ENCODE measurements around the gene SALL1. TPM values are rescaled to one million over a fixed set of nuclear protein-coding genes. Genes with fewer than 3 reads are reported as not detected.

The SALL1 gene
- total RNA-seq, 1 experiment from 2014 or later, result not detected

DNA sequence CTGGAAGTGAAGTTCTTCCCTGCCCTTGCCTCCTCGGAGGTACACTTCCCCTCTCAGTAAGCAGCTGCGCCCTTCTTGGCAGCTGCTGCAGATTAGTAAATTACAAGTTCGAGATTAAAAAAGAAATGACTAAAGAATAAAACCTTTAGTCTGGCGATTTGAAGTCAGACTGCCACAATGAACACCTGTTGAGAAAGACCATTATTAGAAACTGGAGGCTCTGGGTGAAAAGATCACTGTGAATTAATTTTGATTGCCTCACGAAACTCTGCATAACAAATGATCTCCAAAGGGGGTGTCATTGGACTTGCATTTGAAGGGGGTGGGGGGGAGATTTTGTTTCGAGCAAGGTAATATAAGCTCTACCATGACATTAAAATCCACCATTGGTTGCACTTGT, 39.3 kb downstream of the SALL1 start:
- BruUV-seq (replicated peaks), result no TSS peak
- POLR2A ChIA-PET (ENCODE audit: unreplicated experiment), result no interaction called here

DNA sequence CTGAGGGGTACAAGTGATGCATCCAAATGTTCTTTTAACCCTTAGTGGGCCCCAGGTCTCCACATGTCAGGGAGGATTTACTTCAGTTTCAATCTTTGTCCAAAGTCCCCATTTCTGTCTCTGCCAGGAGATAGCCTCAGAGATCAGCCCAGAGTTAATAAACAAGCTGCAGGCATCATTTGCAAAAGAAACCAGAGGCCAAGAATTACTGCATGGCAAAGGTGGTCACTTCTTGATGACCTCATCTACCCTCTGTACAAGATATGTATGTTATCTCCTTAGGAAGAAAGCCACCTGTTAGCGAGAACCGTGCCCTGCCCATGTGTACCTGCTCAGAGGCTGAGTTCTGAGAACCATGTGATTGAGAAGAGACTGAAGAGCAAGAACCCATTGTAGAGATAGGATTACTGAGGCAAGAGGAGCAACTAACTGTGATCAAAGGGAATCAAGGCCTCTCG, 40.3 kb downstream of the SALL1 start:
- Histone ChIP-seq H3K27ac (ENCODE audit: low read length) (no peak overlapping the region), H3F3A (ENCODE audit: low read length, unreplicated experiment) (no peaks in the 10 kb centered on the region), H3K9me3 (ENCODE audit: low read length) (no peaks in the 10 kb centered on the region), H3K27me3 (ENCODE audit: low read length) (no peaks in the 10 kb centered on the region), H3K4me3 (ENCODE audit: low read length) (no peak overlapping the region), H3K4me2 (ENCODE audit: low read length) (no peak overlapping the region), H3K79me2 (ENCODE audit: low read length) (no peaks in the 10 kb centered on the region), H3K9ac (ENCODE audit: low read length) (no peak overlapping the region), H3K9me2 (replicated peaks; ENCODE audit: low read length) (no peaks in the 10 kb centered on the region), H3K36me3 (ENCODE audit: low read depth, low read length) (no peaks in the 10 kb centered on the region), H2AFZ (ENCODE audit: low read length) (no peak overlapping the region), H3K4me1 (ENCODE audit: insufficient read depth, low read length) (no peaks in the 10 kb centered on the region), H4K20me1 (ENCODE audit: low read length) (no peaks in the 10 kb centered on the region)
- BruUV-seq (replicated peaks), result no TSS peak
- intact Hi-C loops (cut with micrococcal nuclease), result no loop called here
- TF ChIP-seq EZH2phosphoT487 (IDR thresholded peaks at IDR 0.05; ENCODE audit: borderline replicate concordance, low read length) (no peak), EZH2 (IDR thresholded peaks at IDR 0.05; ENCODE audit: low read length, unreplicated experiment) (no peak)
- TF ChIP-seq, protein P1, sequence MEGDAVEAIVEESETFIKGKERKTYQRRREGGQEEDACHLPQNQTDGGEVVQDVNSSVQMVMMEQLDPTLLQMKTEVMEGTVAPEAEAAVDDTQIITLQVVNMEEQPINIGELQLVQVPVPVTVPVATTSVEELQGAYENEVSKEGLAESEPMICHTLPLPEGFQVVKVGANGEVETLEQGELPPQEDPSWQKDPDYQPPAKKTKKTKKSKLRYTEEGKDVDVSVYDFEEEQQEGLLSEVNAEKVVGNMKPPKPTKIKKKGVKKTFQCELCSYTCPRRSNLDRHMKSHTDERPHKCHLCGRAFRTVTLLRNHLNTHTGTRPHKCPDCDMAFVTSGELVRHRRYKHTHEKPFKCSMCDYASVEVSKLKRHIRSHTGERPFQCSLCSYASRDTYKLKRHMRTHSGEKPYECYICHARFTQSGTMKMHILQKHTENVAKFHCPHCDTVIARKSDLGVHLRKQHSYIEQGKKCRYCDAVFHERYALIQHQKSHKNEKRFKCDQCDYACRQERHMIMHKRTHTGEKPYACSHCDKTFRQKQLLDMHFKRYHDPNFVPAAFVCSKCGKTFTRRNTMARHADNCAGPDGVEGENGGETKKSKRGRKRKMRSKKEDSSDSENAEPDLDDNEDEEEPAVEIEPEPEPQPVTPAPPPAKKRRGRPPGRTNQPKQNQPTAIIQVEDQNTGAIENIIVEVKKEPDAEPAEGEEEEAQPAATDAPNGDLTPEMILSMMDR (conservative IDR thresholded peaks at IDR 0.05; ENCODE audit: low read depth, low read length), result no peak
- ChIA-PET CTCF (no interaction called here), POLR2A (ENCODE audit: unreplicated experiment) (no interaction called here)
- ATAC-seq, result no peak
- no peak for DNase-seq

More for the DNA sequence above, 39.3 kb downstream of the SALL1 start:
- Histone ChIP-seq H3K4me1 (ENCODE audit: insufficient read depth, low read length) (no peaks in the 10 kb centered on the region), H3K4me2 (ENCODE audit: low read length) (no peak overlapping the region), H3K27ac (ENCODE audit: low read length) (no peak overlapping the region), H3K79me2 (ENCODE audit: low read length) (no peaks in the 10 kb centered on the region), H3K4me3 (ENCODE audit: low read length) (no peak overlapping the region), H3K9me2 (replicated peaks; ENCODE audit: low read length) (no peaks in the 10 kb centered on the region), H4K20me1 (ENCODE audit: low read length) (no peaks in the 10 kb centered on the region), H3K9ac (ENCODE audit: low read length) (no peak overlapping the region), H3K27me3 (ENCODE audit: low read length) (no peaks in the 10 kb centered on the region), H2AFZ (ENCODE audit: low read length) (no peak overlapping the region), H3K9me3 (ENCODE audit: low read length) (no peaks in the 10 kb centered on the region), H3F3A (ENCODE audit: low read length, unreplicated experiment) (no peaks in the 10 kb centered on the region), H3K36me3 (ENCODE audit: low read depth, low read length) (no peaks in the 10 kb centered on the region)
- CTCF ChIA-PET, result no interaction called here
- DNase-seq (no peak), ATAC-seq (no peak)
- TF ChIP-seq EZH2 (IDR thresholded peaks at IDR 0.05; ENCODE audit: low read length, unreplicated experiment), result no peak
- no peak for TF ChIP-seq EZH2phosphoT487 (IDR thresholded peaks at IDR 0.05; ENCODE audit: borderline replicate concordance, low read length)
- TF ChIP-seq, protein P1 (conservative IDR thresholded peaks at IDR 0.05; ENCODE audit: low read depth, low read length), result no peak
- intact Hi-C loops (cut with micrococcal nuclease), result no loop called here

DNA sequence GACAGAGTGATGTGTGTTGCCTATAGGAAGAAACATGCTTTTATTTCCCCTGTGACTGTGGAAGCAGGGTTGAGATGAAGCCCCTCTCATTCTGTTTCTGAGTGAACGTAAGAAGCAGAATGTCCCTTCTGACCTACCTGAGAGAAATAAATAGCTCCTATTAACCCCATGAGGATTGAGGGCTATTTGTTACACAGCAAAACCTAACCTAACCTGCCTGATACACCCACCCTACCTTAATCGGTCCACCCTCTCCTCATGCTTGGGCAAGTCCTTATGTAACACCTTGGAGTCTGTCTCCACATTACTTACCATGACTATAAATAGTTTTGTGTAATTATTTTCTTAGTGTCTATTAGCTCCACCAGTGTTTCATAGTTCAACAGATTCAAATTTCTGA, 41.9 kb downstream of the SALL1 start:
- Histone ChIP-seq H3K27ac (ENCODE audit: low read length) (no peak overlapping the region), H3K4me3 (ENCODE audit: low read length) (no peak overlapping the region), H3K9me3 (ENCODE audit: low read length) (no peaks in the 10 kb centered on the region), H3F3A (ENCODE audit: low read length, unreplicated experiment) (no peaks in the 10 kb centered on the region), H3K27me3 (ENCODE audit: low read length) (no peaks in the 10 kb centered on the region), H3K79me2 (ENCODE audit: low read length) (no peaks in the 10 kb centered on the region), H4K20me1 (ENCODE audit: low read length) (no peaks in the 10 kb centered on the region), H3K9ac (ENCODE audit: low read length) (no peak overlapping the region), H3K4me2 (ENCODE audit: low read length) (no peak overlapping the region), H2AFZ (ENCODE audit: low read length) (no peak overlapping the region), H3K9me2 (replicated peaks; ENCODE audit: low read length) (no peaks in the 10 kb centered on the region), H3K36me3 (ENCODE audit: low read depth, low read length) (no peaks in the 10 kb centered on the region), H3K4me1 (ENCODE audit: insufficient read depth, low read length) (no peaks in the 10 kb centered on the region)
- ATAC-seq (no peak), DNase-seq (no peak)
- CTCF ChIA-PET, result no interaction called here
- POLR2A ChIA-PET (ENCODE audit: unreplicated experiment), result no interaction called here
- intact Hi-C loops (cut with micrococcal nuclease), result no loop called here
- no peak for TF ChIP-seq EZH2phosphoT487 (IDR thresholded peaks at IDR 0.05; ENCODE audit: borderline replicate concordance, low read length)
- TF ChIP-seq, protein P1 (conservative IDR thresholded peaks at IDR 0.05; ENCODE audit: low read depth, low read length), result no peak
- no peak for TF ChIP-seq EZH2 (IDR thresholded peaks at IDR 0.05; ENCODE audit: low read length, unreplicated experiment)
- no TSS peak for BruUV-seq (replicated peaks)

Measured in PC-3 (cell line).